Ishikawa (cell line): Measurements from ENCODE around the gene PYGL.

Source experiments
- CEBPB ChIP-seq: IDR thresholded peaks from 2 replicates; pipeline ENCODE4 v1.6.1; 2012
- CREB1 ChIP-seq: IDR thresholded peaks from 2 replicates; pipeline ENCODE4 v1.6.1; 2012; ENCODE audit warnings: low read depth
- EGR1 ChIP-seq: IDR thresholded peaks from 2 replicates; pipeline ENCODE4 v1.6.1; 2012
- EP300 ChIP-seq: IDR thresholded peaks from 2 replicates; pipeline ENCODE4 v1.6.1; 2012; ENCODE audit warnings: borderline replicate concordance
- FOXM1 ChIP-seq: IDR thresholded peaks from 2 replicates; pipeline ENCODE4 v1.6.1; 2012; ENCODE audit warnings: low read depth, borderline replicate concordance
- MAX ChIP-seq: IDR thresholded peaks from 2 replicates; pipeline ENCODE4 v1.6.1; 2012
- RAD21 ChIP-seq: IDR thresholded peaks from 2 replicates; pipeline ENCODE4 v1.6.1; 2012; ENCODE audit warnings: low read depth
- REST ChIP-seq: IDR thresholded peaks from 2 replicates; pipeline ENCODE4 v1.6.1; 2012; ENCODE audit warnings: low read depth, mild to moderate bottlenecking
- TAF1 ChIP-seq: IDR thresholded peaks from 2 replicates; pipeline ENCODE4 v1.6.1; 2012; ENCODE audit warnings: low read depth, mild to moderate bottlenecking
- TCF12 ChIP-seq: IDR thresholded peaks from 2 replicates; pipeline ENCODE4 v1.6.1; 2012; ENCODE audit warnings: low read depth
- TEAD4 ChIP-seq: IDR thresholded peaks from 2 replicates; pipeline ENCODE4 v1.6.1; 2012
- USF1 ChIP-seq: IDR thresholded peaks from 2 replicates; pipeline ENCODE4 v1.6.1; 2012
- YY1 ChIP-seq: IDR thresholded peaks from 2 replicates; pipeline ENCODE4 v1.6.1; 2012; ENCODE audit warnings: low read depth

DNA sequence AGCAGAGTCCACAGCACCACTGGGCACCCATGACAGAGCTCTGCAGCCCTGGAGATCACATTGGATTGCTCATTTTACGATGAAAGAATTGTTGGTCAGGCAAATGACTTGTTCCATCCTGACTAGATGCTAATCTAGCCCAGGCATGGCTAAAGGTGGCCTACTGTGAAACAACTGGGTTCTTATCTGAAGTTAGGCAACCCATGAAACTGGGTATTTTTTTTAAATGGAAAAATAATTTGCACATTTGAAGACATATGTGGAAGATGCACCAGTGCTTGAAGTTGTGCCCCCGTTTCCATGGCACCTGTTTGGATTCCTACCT is 8.3 kb downstream of the PYGL start:
- no peak for TF ChIP-seq EGR1
- no peak for TF ChIP-seq USF1
- no peak for TF ChIP-seq EP300
- TF ChIP-seq YY1: no peak
- TF ChIP-seq REST: no peak
- no peak for TF ChIP-seq TAF1
- TF ChIP-seq MAX: no peak
- no peak for TF ChIP-seq TCF12
- no peak for TF ChIP-seq CEBPB
- no peak for TF ChIP-seq RAD21
- no peak for TF ChIP-seq CREB1
- no peak for TF ChIP-seq FOXM1
- no peak for TF ChIP-seq TEAD4
